Activated naive CD8-positive, alpha-beta T cell treated with anti-CD3 and anti-CD28 coated beads, Interleukin-2, amount 50 U/mL, for 24 hours (primary cell): ENCODE data around the gene NPEPL1.

ENCODE experiments used
- ATAC-seq: fragments of 150-1000 bp; cut with Tn5 transposase; one replicate; pipeline ENCODE4 v1.10.0; 2021
- DNase-seq: peaks from one replicate; pipeline ENCODE4 v3.0.0; 2021
- H3K27ac Mint-ChIP-seq: one replicate; pipeline ENCODE4 v1.8.0; 2021; ENCODE audit warnings: mild to moderate bottlenecking, mixed read lengths
- H3K27me3 Mint-ChIP-seq: one replicate; pipeline ENCODE4 v1.8.0; 2021; ENCODE audit warnings: mixed read lengths
- H3K36me3 Mint-ChIP-seq: one replicate; pipeline ENCODE4 v1.8.0; 2021; ENCODE audit warnings: low read depth, mixed read lengths
- H3K4me1 Mint-ChIP-seq: one replicate; pipeline ENCODE4 v1.8.0; 2021; ENCODE audit warnings: mixed read lengths
- H3K4me3 Mint-ChIP-seq: one replicate; pipeline ENCODE4 v1.8.0; 2021; ENCODE audit warnings: mild to moderate bottlenecking, moderate library complexity, mixed read lengths
- H3K9me3 Mint-ChIP-seq: one replicate; pipeline ENCODE4 v1.8.0; 2021; ENCODE audit warnings: mixed read lengths

Gene NPEPL1

DNA sequence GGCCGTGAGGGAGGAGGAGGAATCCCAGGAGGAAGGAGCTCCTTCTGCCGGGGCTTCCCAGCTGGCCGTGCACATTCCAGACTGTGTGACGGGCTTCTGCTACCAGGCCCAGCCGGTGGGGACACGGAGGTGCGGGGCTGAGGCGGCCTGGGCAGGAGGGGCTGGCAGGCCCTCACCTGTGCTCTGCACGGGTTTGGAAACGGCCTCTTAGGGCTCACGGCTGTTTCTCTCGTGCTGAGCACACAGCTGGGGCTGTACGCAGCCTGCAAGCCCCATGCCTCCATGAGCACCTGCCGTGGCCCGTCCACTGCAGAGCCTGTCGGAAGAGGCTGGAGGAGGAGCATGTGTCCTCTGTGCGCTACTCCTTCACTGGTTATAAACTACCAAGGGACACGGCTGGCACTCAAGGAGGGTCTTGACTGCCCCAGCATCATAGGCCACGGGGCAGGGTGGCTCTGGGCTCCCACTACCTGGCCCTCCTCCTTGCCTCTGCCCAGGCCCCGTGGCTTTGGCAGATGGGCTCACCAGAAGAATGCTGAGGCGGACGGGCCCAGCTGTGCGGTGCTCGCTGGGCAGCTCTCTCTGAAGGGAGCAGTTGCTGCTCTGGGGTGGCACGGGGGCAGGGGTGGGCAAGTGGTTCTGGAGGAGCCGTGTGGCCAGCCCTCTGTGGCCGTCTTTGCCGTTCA lies 15.8 kb downstream of the NPEPL1 start:
- no peaks in the 10 kb centered on the region for H3K4me1 Mint-ChIP-seq
- no peaks in the 10 kb centered on the region for H3K27me3 Mint-ChIP-seq
- ATAC-seq (no peak), DNase-seq (no peak)
- no peaks in the 10 kb centered on the region for H3K9me3 Mint-ChIP-seq
- H3K27ac Mint-ChIP-seq: no peak overlapping the region
- H3K36me3 Mint-ChIP-seq: peaks cover 3% of the 10 kb centered on the region
- no peak overlapping the region for H3K4me3 Mint-ChIP-seq

- Mint-ChIP-seq H3K36me3 (peaks cover 2% of the 10 kb centered on the region), H3K27ac (no peak overlapping the region), H3K27me3 (no peaks in the 10 kb centered on the region), H3K4me3 (no peak overlapping the region), H3K4me1 (no peaks in the 10 kb centered on the region), H3K9me3 (no peaks in the 10 kb centered on the region)
- no peak for ATAC-seq
- DNase-seq: no peak
Measured at GRCh38 chr20:58709013-58709702, 16.6 kb downstream of the NPEPL1 start.

GRCh38 chr20:58709703-58710039 lies 17.1 kb downstream of the NPEPL1 start:
- H3K27ac Mint-ChIP-seq: no peak overlapping the region
- no peak overlapping the region for H3K4me3 Mint-ChIP-seq
- H3K9me3 Mint-ChIP-seq: no peaks in the 10 kb centered on the region
- peaks cover 1% of the 10 kb centered on the region for H3K36me3 Mint-ChIP-seq
- H3K4me1 Mint-ChIP-seq: no peaks in the 10 kb centered on the region
- no peaks in the 10 kb centered on the region for H3K27me3 Mint-ChIP-seq
- ATAC-seq (no peak), DNase-seq (no peak)

GRCh38 chr20:58710481-58711265 lies 18.1 kb downstream of the NPEPL1 start:
- DNase-seq (no peak), ATAC-seq (no peak)
- H3K36me3 Mint-ChIP-seq: no peaks in the 10 kb centered on the region
- no peaks in the 10 kb centered on the region for H3K27me3 Mint-ChIP-seq
- no peak overlapping the region for H3K27ac Mint-ChIP-seq
- no peaks in the 10 kb centered on the region for H3K4me1 Mint-ChIP-seq
- H3K4me3 Mint-ChIP-seq: no peak overlapping the region
- H3K9me3 Mint-ChIP-seq: no peaks in the 10 kb centered on the region

- Mint-ChIP-seq H3K9me3 (no peaks in the 10 kb centered on the region), H3K27me3 (no peaks in the 10 kb centered on the region), H3K4me3 (no peak overlapping the region), H3K36me3 (no peaks in the 10 kb centered on the region), H3K27ac (no peak overlapping the region), H3K4me1 (no peaks in the 10 kb centered on the region)
- no peak for DNase-seq
- ATAC-seq: no peak
Measured at GRCh38 chr20:58711266-58712051, 18.9 kb downstream of the NPEPL1 start.

GRCh38 chr20:58712151-58712791 lies 19.7 kb downstream of the NPEPL1 start:
- no peak for ATAC-seq
- DNase-seq: no peak
- H3K4me3 Mint-ChIP-seq: no peak overlapping the region

GRCh38 chr20:58712806-58713731 lies 20.5 kb downstream of the NPEPL1 start:
- no peak for ATAC-seq
- DNase-seq: no peak
- Mint-ChIP-seq H3K27me3 (no peaks in the 10 kb centered on the region), H3K9me3 (no peaks in the 10 kb centered on the region), H3K27ac (no peak overlapping the region), H3K4me3 (no peak overlapping the region), H3K36me3 (no peaks in the 10 kb centered on the region), H3K4me1 (no peaks in the 10 kb centered on the region)

More at GRCh38 chr20:58712151-58712791, 19.7 kb downstream of the NPEPL1 start:
- Mint-ChIP-seq H3K9me3 (no peaks in the 10 kb centered on the region), H3K27ac (no peak overlapping the region), H3K36me3 (no peaks in the 10 kb centered on the region), H3K4me1 (no peaks in the 10 kb centered on the region), H3K27me3 (no peaks in the 10 kb centered on the region)

GRCh38 chr20:58713801-58714339 lies 21.3 kb downstream of the NPEPL1 start:
- H3K4me1 Mint-ChIP-seq: no peaks in the 10 kb centered on the region
- no peaks in the 10 kb centered on the region for H3K36me3 Mint-ChIP-seq
- no peaks in the 10 kb centered on the region for H3K9me3 Mint-ChIP-seq
- H3K4me3 Mint-ChIP-seq: no peak overlapping the region
- no peaks in the 10 kb centered on the region for H3K27me3 Mint-ChIP-seq
- ATAC-seq (no peak), DNase-seq (no peak)
- H3K27ac Mint-ChIP-seq: no peak overlapping the region

DNA sequence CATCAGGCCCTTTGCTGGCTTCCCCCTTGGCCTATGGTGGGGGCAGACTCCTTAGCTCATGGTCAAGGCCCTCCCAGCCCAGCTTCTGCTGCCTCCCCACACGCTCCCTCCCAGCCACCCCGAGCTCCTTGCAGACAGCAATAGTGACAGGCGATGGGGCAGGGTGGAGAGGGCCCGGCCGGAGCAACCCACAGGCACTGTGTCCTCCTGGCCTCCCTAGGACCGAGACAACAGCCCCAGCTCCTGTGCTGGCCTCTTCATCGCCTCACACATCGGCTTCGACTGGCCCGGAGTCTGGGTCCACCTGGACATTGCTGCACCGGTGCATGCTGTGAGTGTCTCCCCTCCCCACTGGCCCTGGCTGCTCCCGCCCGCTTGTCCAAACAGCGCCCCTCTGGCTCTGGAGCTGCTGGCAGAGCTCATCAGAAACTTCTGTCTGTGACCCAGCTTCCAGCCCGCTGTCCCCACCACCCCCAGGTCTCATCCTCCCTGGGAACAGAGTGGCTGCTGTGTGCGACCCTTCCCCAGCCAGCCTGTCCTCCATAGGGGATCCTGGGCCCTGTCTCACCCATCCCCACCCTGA lies 21.8 kb downstream of the NPEPL1 start:
- H3K36me3 Mint-ChIP-seq: no peaks in the 10 kb centered on the region
- H3K27ac Mint-ChIP-seq: no peak overlapping the region
- no peaks in the 10 kb centered on the region for H3K4me1 Mint-ChIP-seq
- ATAC-seq: no peak
- no peaks in the 10 kb centered on the region for H3K9me3 Mint-ChIP-seq
- no peaks in the 10 kb centered on the region for H3K27me3 Mint-ChIP-seq
- DNase-seq: no peak
- no peak overlapping the region for H3K4me3 Mint-ChIP-seq

DNA sequence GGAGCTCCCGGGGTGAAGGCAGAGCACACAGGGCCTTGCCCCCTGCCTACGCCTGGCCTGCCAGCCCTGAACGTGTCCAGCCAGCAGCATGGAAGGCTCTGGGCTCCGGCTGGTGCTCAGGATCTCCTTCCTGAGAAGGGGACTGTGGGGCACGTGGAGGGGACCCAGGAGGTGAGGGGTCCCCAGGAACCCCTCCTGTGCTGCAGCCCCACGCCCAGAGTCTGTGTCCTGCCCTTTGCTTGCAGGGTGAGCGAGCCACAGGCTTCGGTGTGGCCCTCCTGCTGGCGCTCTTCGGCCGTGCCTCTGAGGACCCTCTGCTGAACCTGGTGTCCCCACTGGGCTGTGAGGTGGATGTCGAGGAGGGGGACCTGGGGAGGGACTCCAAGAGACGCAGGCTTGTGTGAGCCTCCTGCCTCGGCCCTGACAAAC lies 22.3 kb downstream of the NPEPL1 start:
- DNase-seq (no peak), ATAC-seq (no peak)
- Mint-ChIP-seq H3K9me3 (no peaks in the 10 kb centered on the region), H3K36me3 (no peaks in the 10 kb centered on the region), H3K27me3 (no peaks in the 10 kb centered on the region), H3K4me3 (no peak overlapping the region), H3K4me1 (no peaks in the 10 kb centered on the region), H3K27ac (no peak overlapping the region)

DNA sequence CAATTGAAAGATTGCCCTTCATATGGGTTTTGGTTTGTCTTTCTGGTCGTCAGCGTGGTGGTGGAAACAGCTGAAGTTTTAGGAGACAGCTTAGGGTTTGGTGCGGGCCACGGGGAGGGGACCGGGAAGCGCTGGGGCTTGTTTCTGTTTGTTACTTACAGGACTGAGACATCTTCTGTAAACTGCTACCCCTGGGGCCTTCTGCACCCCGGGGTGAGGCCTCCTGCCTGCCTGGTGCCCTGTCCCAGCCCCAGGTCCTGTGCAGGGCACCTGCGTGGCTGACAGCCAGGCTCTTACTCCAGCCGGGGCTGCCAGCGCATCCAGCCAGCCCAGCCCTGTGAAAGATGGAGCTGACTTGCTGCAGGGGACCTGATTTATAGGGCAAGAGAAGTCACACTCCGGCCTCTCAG lies 22.8 kb downstream of the NPEPL1 start:
- no peak for DNase-seq
- H3K36me3 Mint-ChIP-seq: no peaks in the 10 kb centered on the region
- no peak overlapping the region for H3K27ac Mint-ChIP-seq

GRCh38 chr20:58715801-58716475 lies 23.3 kb downstream of the NPEPL1 start:
- H3K4me3 Mint-ChIP-seq: no peak overlapping the region

More for the DNA sequence above, 22.8 kb downstream of the NPEPL1 start:
- Mint-ChIP-seq H3K27me3 (no peaks in the 10 kb centered on the region), H3K4me1 (no peaks in the 10 kb centered on the region), H3K4me3 (no peak overlapping the region), H3K9me3 (no peaks in the 10 kb centered on the region)
- no peak for ATAC-seq

More at GRCh38 chr20:58715801-58716475, 23.3 kb downstream of the NPEPL1 start:
- ATAC-seq: no peak
- H3K27me3 Mint-ChIP-seq: no peaks in the 10 kb centered on the region
- H3K36me3 Mint-ChIP-seq: no peaks in the 10 kb centered on the region
- no peak for DNase-seq
- H3K4me1 Mint-ChIP-seq: no peaks in the 10 kb centered on the region
- no peaks in the 10 kb centered on the region for H3K9me3 Mint-ChIP-seq
- H3K27ac Mint-ChIP-seq: no peak overlapping the region
